CD4-positive, alpha-beta T cell (primary cell): ENCODE results near the gene KMT5B. TPM values are rescaled to one million over a fixed set of nuclear protein-coding genes. Genes with fewer than 3 reads are reported as not detected.
A peak's percentile ranks its signal among the peaks of the same experiment; 100 is the strongest.

Experiments
- ATAC-seq: fragments of 200-7000 bp; cut with Tn5 transposase; one replicate; pipeline ENCODE4 v1.10.0; 2022; ENCODE audit warnings: mild to moderate bottlenecking; ENCODE audit not compliant: poor library complexity
- CTCF ChIA-PET: fragments of 350-600 bp; sonication (Branson Sonifier 250); formaldehyde crosslinking; loops from one replicate; lab custom pipeline; 2021; ENCODE audit warnings: antibody characterized with exemption, inconsistent platforms; lab: Charles Lee
- POLR2A ChIA-PET: fragments of 350-600 bp; sonication (Branson Sonifier 250); formaldehyde crosslinking; loops from one replicate; lab custom pipeline; 2021; ENCODE audit warnings: antibody characterized with exemption, inconsistent platforms; lab: Charles Lee
- DNase-seq, 14 experiments: peaks; one replicate each; pipeline ENCODE4 v3.0.0-alpha.2; 2013 to 2020; ENCODE audit warnings: mixed read lengths in 2 of 14
- H3K27ac ChIP-seq, 2 donors: one replicate each; pipeline versions ENCODE4 v1.5.1 to v1.7.0; 2013; ENCODE audit warnings: low read length in 2 of 2, low read depth in 1 of 2, mild to moderate bottlenecking in 1 of 2
- H3K27me3 ChIP-seq, 2 experiments: 1 replicate in 1 of 2; 2 replicates in 1 of 2; pipeline versions ENCODE4 v1.6.1 to v1.7.0; 2013; ENCODE audit warnings: low read length in 2 of 2, control low read depth in 1 of 2, mild to moderate bottlenecking in 1 of 2, moderate library complexity in 1 of 2; ENCODE audit not compliant: insufficient read depth in 2 of 2, control insufficient read depth in 1 of 2
- H3K36me3 ChIP-seq: one replicate; pipeline ENCODE4 v1.6.1; 2013; ENCODE audit warnings: low read length, control low read depth; ENCODE audit not compliant: insufficient read depth
- H3K4me1 ChIP-seq: one replicate; pipeline ENCODE4 v1.6.1; 2013; ENCODE audit warnings: low read length, control low read depth; ENCODE audit not compliant: insufficient read depth
- H3K4me3 ChIP-seq: one replicate; pipeline ENCODE4 v1.5.1; 2013; ENCODE audit warnings: mild to moderate bottlenecking, low read length, moderate library complexity
- H3K9me3 ChIP-seq, 2 experiments: 1 replicate in 1 of 2; 2 replicates in 1 of 2; pipeline versions ENCODE4 v1.6.1 to v1.7.0; 2013; ENCODE audit warnings: low read length in 2 of 2, mild to moderate bottlenecking in 2 of 2, control low read depth in 1 of 2, moderate library complexity in 1 of 2; ENCODE audit not compliant: control insufficient read depth in 1 of 2, insufficient read depth in 1 of 2
- H3K27ac Mint-ChIP-seq: one replicate; pipeline ENCODE4 v1.8.0; 2020; ENCODE audit warnings: mixed read lengths
- H3K27me3 Mint-ChIP-seq: one replicate; pipeline ENCODE4 v1.8.0; 2021; ENCODE audit warnings: mixed read lengths
- H3K36me3 Mint-ChIP-seq: one replicate; pipeline ENCODE4 v1.8.0; 2021; ENCODE audit warnings: low read depth, mixed read lengths
- H3K4me1 Mint-ChIP-seq: one replicate; pipeline ENCODE4 v1.8.0; 2021; ENCODE audit warnings: low read depth, mixed read lengths
- H3K4me3 Mint-ChIP-seq: one replicate; pipeline ENCODE4 v1.8.0; 2020; ENCODE audit warnings: mild to moderate bottlenecking, mixed read lengths
- H3K9me3 Mint-ChIP-seq: one replicate; pipeline ENCODE4 v1.8.0; 2020; ENCODE audit warnings: mixed read lengths
- intact Hi-C, 2 experiments: fragments of 100-400 bp; cut with DNase I in 1 of 2; cut with micrococcal nuclease in 1 of 2; formaldehyde crosslinking; loops; one replicate each; pipeline versions ENCODE4 v1.15.1 to v1.9.0; 2023 to 2025; cut with DNase I, micrococcal nuclease
- total RNA-seq, 174 experiments: library from RNA in 2 of 174; stranded (reverse) in 2 of 174; gene quantifications; one replicate each; pipeline ENCODE4 v1.2.3 and lab custom pipeline; 2021 to 2026
- TF ChIP-seq, protein P1 (sequence below): fragments of 200-600 bp; IDR thresholded peaks from one replicate; pipeline ENCODE4 v1.8.0; 2022; ENCODE audit warnings: antibody characterized with exemption, mild to moderate bottlenecking

The KMT5B gene
- total RNA-seq, 2 experiments from 2014 or later = 22.5 to 23.3 TPM

DNA sequence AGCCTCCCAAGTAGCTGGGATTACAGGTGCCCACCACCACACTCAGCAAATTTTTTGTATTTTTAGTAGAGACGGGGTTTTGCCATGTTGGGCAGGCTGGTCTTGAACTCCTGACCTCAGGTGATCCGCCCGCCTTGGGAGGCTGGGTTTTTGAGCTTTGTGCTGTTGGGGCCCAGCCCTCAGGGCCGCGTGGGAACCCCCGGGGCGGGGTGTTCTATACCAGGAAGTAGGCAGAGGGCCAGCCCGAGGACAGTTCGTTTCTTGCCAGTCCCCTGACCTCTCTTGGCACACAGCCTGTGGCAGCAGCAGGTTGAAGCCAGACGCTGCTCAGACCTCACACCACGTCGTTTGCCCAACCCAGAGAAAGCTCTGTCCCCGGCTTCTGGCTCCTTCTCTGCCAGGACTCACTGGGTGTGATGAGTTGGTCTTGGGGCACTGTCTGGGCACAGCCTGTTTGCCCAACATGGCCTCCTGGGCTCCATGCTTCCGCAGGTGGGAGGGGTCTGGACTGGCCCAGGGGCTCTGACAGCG is 67.0 kb downstream of the KMT5B start:
- no peaks in the 10 kb centered on the region for H3K36me3 Mint-ChIP-seq
- H3K4me3 ChIP-seq = no peak overlapping the region
- peaks cover 10% of the 10 kb centered on the region for H3K4me1 Mint-ChIP-seq
- POLR2A ChIA-PET = interaction anchor here (0.6 kb wide), 1 partner anchor 86 kb away, joined by 3 read pairs; no protein-coding TSS in a partner anchor
- peak in 3 of 14 experiments; percentile 30 to 38 (median 31) for DNase-seq
- no peak overlapping the region for H3K4me3 Mint-ChIP-seq
- H3K4me1 ChIP-seq = peaks cover 17% of the 10 kb centered on the region
- no peaks in the 10 kb centered on the region for H3K27me3 Mint-ChIP-seq
- TF ChIP-seq, protein P1, sequence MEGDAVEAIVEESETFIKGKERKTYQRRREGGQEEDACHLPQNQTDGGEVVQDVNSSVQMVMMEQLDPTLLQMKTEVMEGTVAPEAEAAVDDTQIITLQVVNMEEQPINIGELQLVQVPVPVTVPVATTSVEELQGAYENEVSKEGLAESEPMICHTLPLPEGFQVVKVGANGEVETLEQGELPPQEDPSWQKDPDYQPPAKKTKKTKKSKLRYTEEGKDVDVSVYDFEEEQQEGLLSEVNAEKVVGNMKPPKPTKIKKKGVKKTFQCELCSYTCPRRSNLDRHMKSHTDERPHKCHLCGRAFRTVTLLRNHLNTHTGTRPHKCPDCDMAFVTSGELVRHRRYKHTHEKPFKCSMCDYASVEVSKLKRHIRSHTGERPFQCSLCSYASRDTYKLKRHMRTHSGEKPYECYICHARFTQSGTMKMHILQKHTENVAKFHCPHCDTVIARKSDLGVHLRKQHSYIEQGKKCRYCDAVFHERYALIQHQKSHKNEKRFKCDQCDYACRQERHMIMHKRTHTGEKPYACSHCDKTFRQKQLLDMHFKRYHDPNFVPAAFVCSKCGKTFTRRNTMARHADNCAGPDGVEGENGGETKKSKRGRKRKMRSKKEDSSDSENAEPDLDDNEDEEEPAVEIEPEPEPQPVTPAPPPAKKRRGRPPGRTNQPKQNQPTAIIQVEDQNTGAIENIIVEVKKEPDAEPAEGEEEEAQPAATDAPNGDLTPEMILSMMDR = no peak
- ATAC-seq = no peak
- H3K9me3 ChIP-seq = no peaks in the 10 kb centered on the region
- CTCF ChIA-PET = no interaction called here
- no peak overlapping the region for H3K27ac Mint-ChIP-seq
- no peaks in the 10 kb centered on the region for H3K27me3 ChIP-seq
- intact Hi-C loops = no loop called here
- no peaks in the 10 kb centered on the region for H3K9me3 Mint-ChIP-seq
- no peaks in the 10 kb centered on the region for H3K36me3 ChIP-seq
- no peak overlapping the region for H3K27ac ChIP-seq

DNA sequence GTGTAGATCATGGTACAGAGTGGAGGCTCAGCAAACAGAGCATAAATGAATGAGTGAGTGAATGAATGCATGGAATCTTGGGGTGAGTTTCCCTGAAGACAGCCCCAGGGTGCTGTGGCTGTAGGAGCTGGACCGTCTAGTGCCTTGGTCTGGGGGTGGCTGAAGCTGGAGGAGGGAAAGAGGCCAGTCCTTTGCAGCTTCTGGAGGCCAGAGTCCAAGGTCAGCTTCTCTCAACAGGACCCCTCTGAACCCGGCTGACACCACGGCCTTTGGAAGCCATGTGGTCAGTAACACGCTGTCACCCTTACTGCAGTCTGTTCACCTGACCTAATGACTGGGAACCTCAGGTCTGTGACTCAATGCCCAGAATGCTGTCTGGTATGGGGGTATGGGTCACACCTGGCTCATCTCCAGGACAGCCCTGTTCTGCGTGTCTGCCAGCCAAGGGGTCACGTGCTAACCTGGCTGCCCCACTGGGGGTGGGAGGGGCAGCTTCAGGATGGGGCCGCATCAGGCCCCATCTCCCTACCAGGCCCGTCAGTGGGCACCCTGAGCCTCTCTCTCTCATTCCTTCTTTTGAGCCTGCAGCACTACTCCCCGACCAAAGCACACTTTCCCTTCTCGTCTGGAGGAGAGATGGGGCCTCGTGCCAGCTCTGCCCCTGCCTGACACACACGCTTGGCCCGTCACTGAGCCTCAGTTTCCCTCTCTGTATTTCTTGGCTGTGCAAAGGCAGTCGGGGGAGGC is 67.8 kb downstream of the KMT5B start:
- TF ChIP-seq, protein P1 = no peak
- ChIA-PET POLR2A (interaction anchor here (0.6 kb wide), 1 partner anchor 86 kb away, joined by 3 read pairs; no protein-coding TSS in a partner anchor), CTCF (no interaction called here)
- Histone ChIP-seq H3K27ac (no peak overlapping the region), H3K9me3 (no peaks in the 10 kb centered on the region), H3K27me3 (no peaks in the 10 kb centered on the region), H3K4me3 (no peak overlapping the region), H3K4me1 (peaks cover 18% of the 10 kb centered on the region), H3K36me3 (no peaks in the 10 kb centered on the region)
- intact Hi-C loops = no loop called here
- Mint-ChIP-seq H3K9me3 (no peaks in the 10 kb centered on the region), H3K36me3 (no peaks in the 10 kb centered on the region), H3K27me3 (no peaks in the 10 kb centered on the region), H3K4me1 (peaks cover 10% of the 10 kb centered on the region), H3K4me3 (no peak overlapping the region), H3K27ac (no peak overlapping the region)
- ATAC-seq (no peak), DNase-seq (no peak)

DNA sequence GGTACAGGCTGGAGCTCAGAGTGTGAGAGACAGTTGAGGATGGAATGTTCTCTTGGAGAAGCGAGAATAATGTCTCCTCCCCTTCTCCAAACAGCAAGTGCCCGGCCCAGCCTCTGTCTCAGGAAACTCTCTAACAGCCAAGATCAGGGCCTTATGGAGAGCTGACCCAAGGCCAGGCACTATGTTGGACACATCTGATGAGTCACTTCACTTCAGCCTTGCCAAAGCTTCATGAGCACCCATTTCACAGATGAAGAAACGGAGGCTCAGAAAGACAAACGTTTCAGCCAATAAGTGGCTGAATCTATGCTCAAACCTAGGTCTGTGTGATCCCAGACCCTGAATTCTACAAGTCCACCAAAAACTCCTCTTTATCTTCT is 69.8 kb downstream of the KMT5B start:
- H3K9me3 ChIP-seq = no peaks in the 10 kb centered on the region
- DNase-seq = no peak
- peaks cover 18% of the 10 kb centered on the region for H3K4me1 ChIP-seq
- H3K27ac ChIP-seq = no peak overlapping the region
- ChIA-PET POLR2A (no interaction called here), CTCF (no interaction called here)
- Mint-ChIP-seq H3K27me3 (no peaks in the 10 kb centered on the region), H3K4me1 (peaks cover 10% of the 10 kb centered on the region), H3K27ac (no peak overlapping the region), H3K36me3 (no peaks in the 10 kb centered on the region), H3K4me3 (no peak overlapping the region), H3K9me3 (no peaks in the 10 kb centered on the region)
- intact Hi-C loops = no loop called here
- H3K4me3 ChIP-seq = no peak overlapping the region
- H3K36me3 ChIP-seq = no peaks in the 10 kb centered on the region
- TF ChIP-seq, protein P1 = no peak
- no peak for ATAC-seq
- H3K27me3 ChIP-seq = no peaks in the 10 kb centered on the region
